IMR-90 (cell line): Measurements from ENCODE around the gene ADAMTS9. TPM values are rescaled to one million over a fixed set of nuclear protein-coding genes. Genes with fewer than 3 reads are reported as not detected.

ENCODE experiments used
- ATAC-seq: fragments of 200-7000 bp; cut with Tn5 transposase; 2 replicates; pipeline ENCODE4 v1.9.1; 2020; ENCODE audit warnings: low read depth, mild to moderate bottlenecking, moderate library complexity
- BruUV-seq: library from RNA; stranded (reverse); fragments of 400-500 nt; replicated peaks from 2 replicates; lab custom pipeline; 2021; lab: Mats Ljungman, UMichigan
- CTCF ChIA-PET: fragments of 300-600 bp; formaldehyde crosslinking; extraction: SDS; loops from one replicate; lab custom pipeline; 2021; ENCODE audit warnings: antibody characterized with exemption; lab: Yijun Ruan, JAX
- POLR2A ChIA-PET: fragments of 300-600 bp; sonication (Branson Sonifier 250); formaldehyde crosslinking; loops from one replicate; lab custom pipeline; 2022; ENCODE audit warnings: antibody characterized with exemption; ENCODE audit not compliant: unreplicated experiment; lab: Charles Lee
- DNase-seq: peaks from one replicate; pipeline ENCODE4 v3.0.0; 2013
- H2AFZ ChIP-seq: replicated peaks from 2 replicates; pipeline ENCODE3; 2013; ENCODE audit warnings: low read length, mild to moderate bottlenecking; ENCODE audit not compliant: poor library complexity
- H2AK5ac ChIP-seq: 2 replicates; pipeline ENCODE4 v1.6.1; 2013; ENCODE audit warnings: low read depth, low read length, inconsistent platforms
- H2AK9ac ChIP-seq: replicated peaks from 2 replicates; pipeline ENCODE3; 2013; ENCODE audit warnings: mild to moderate bottlenecking, low read depth, low read length, moderate library complexity; ENCODE audit not compliant: poor library complexity
- H2BK120ac ChIP-seq: 2 replicates; pipeline ENCODE4 v1.6.1; 2013; ENCODE audit warnings: low read depth, low read length, inconsistent platforms
- H2BK15ac ChIP-seq: 3 replicates; pipeline ENCODE4 v1.6.1; 2013; ENCODE audit warnings: low read depth, low read length, inconsistent platforms
- H2BK20ac ChIP-seq: 2 replicates; pipeline ENCODE4 v1.6.1; 2013; ENCODE audit warnings: low read depth, mild to moderate bottlenecking, inconsistent platforms, low read length, moderate library complexity
- H2BK5ac ChIP-seq: 2 replicates; pipeline ENCODE4 v1.6.1; 2013; ENCODE audit warnings: mild to moderate bottlenecking, low read depth, low read length, inconsistent platforms; ENCODE audit not compliant: poor library complexity, severe bottlenecking
- H3K14ac ChIP-seq: replicated peaks from 2 replicates; pipeline ENCODE4 v1.6.1; 2013; ENCODE audit warnings: low read depth, low read length, inconsistent platforms
- H3K18ac ChIP-seq: 2 replicates; pipeline ENCODE4 v1.6.1; 2013; ENCODE audit warnings: low read depth, low read length, control low read depth
- H3K23ac ChIP-seq: 2 replicates; pipeline ENCODE4 v1.6.1; 2013; ENCODE audit warnings: low read depth, low read length, inconsistent platforms
- H3K27ac ChIP-seq: 2 replicates; pipeline ENCODE4 v1.5.1; 2013; ENCODE audit warnings: mild to moderate bottlenecking, control low read depth, low read length; ENCODE audit not compliant: insufficient read depth
- H3K27me3 ChIP-seq: 2 replicates; pipeline ENCODE4 v1.6.1; 2013; ENCODE audit warnings: low read length; ENCODE audit not compliant: control insufficient read depth, insufficient read depth
- H3K36me3 ChIP-seq: 2 replicates; pipeline ENCODE4 v1.6.1; 2013; ENCODE audit warnings: low read length, mixed read lengths; ENCODE audit not compliant: control insufficient read depth, insufficient read depth
- H3K4ac ChIP-seq: 2 replicates; pipeline ENCODE4 v1.6.1; 2013; ENCODE audit warnings: low read depth, low read length, inconsistent platforms
- H3K4me1 ChIP-seq: 2 replicates; pipeline ENCODE4 v1.6.1; 2013; ENCODE audit warnings: low read length, mixed read lengths; ENCODE audit not compliant: control insufficient read depth, insufficient read depth
- H3K4me2 ChIP-seq: 2 replicates; pipeline ENCODE4 v1.6.1; 2013; ENCODE audit warnings: low read depth, mild to moderate bottlenecking, control low read depth, low read length, moderate library complexity
- H3K4me3 ChIP-seq: 2 replicates; pipeline ENCODE4 v1.5.1; 2013; ENCODE audit warnings: low read depth, mild to moderate bottlenecking, control low read depth, low read length, moderate library complexity; ENCODE audit not compliant: insufficient read depth
- H3K56ac ChIP-seq: 2 replicates; pipeline ENCODE4 v1.6.1; 2013; ENCODE audit warnings: low read length, inconsistent platforms; ENCODE audit not compliant: insufficient read depth; ENCODE audit errors: extremely low read depth
- H3K79me1 ChIP-seq, 2 experiments: 2 replicates each; pipeline ENCODE4 v1.6.1; 2013; ENCODE audit warnings: low read length in 2 of 2, inconsistent platforms in 1 of 2, low read depth in 1 of 2
- H3K9ac ChIP-seq: 2 replicates; pipeline ENCODE4 v1.6.1; 2013; ENCODE audit warnings: low read depth, low read length, control low read depth
- H3K9me1 ChIP-seq: 2 replicates; pipeline ENCODE4 v1.6.1; 2013; ENCODE audit warnings: low read length, inconsistent platforms; ENCODE audit not compliant: insufficient read depth
- H3K9me3 ChIP-seq: 2 replicates; pipeline ENCODE4 v1.6.1; 2013; ENCODE audit warnings: low read length; ENCODE audit not compliant: control insufficient read depth, insufficient read depth
- H4K20me1 ChIP-seq: 2 replicates; pipeline ENCODE4 v1.6.1; 2013; ENCODE audit warnings: low read length, inconsistent platforms; ENCODE audit not compliant: insufficient read depth
- H4K5ac ChIP-seq: 2 replicates; pipeline ENCODE4 v1.6.1; 2013; ENCODE audit warnings: mild to moderate bottlenecking, low read depth, low read length, control low read depth
- H4K8ac ChIP-seq, 2 experiments: 2 replicates each; pipeline ENCODE4 v1.6.1; 2013; ENCODE audit warnings: low read depth in 2 of 2, low read length in 2 of 2, control low read depth in 1 of 2, inconsistent platforms in 1 of 2
- H4K91ac ChIP-seq: 2 replicates; pipeline ENCODE4 v1.6.1; 2013; ENCODE audit warnings: low read depth, low read length, inconsistent platforms; ENCODE audit not compliant: insufficient read depth
- FOS ChIP-seq: fragments of 150-350 bp; IDR thresholded peaks from 2 replicates; pipeline ENCODE4 v1.6.1; 2016; ENCODE audit warnings: low read depth, low read length
- POLR2A ChIP-seq: IDR thresholded peaks from 2 replicates; pipeline ENCODE4 v1.6.1; 2012; ENCODE audit warnings: mild to moderate bottlenecking, low read depth, low read length
- SMC3 ChIP-seq: fragments of 150-350 bp; IDR thresholded peaks from 2 replicates; pipeline ENCODE4 v1.6.1; 2016; ENCODE audit warnings: low read depth, mild to moderate bottlenecking, antibody characterized with exemption, low read length, moderate library complexity
- WGBS, 2 experiments: methylation state at CpG; one replicate each; pipeline versions ENCODE4 v1.1.5 to v1.1.7; 2013; ENCODE audit warnings: missing lambda C conversion rate in 2 of 2; ENCODE audit not compliant: insufficient read length in 1 of 2; ENCODE audit errors: extremely low coverage in 2 of 2; 5-methylcytosine and 5-hydroxymethylcytosine counted together
- dilution Hi-C: fragments of 300-500 bp; cut with HindIII; formaldehyde crosslinking; loops from one replicate; pipeline ENCODE4 v1.14.3; 2018; ENCODE audit warnings: low sequenced_read_pairs; ENCODE audit not compliant: unreplicated experiment
- in situ Hi-C: fragments of 300-500 bp; cut with MboI; formaldehyde crosslinking; loops from 3 replicates; pipeline ENCODE4 v1.14.3; 2019; ENCODE audit warnings: low sequenced_read_pairs, inconsistent platforms, mixed read lengths
- intact Hi-C: fragments of 100-400 bp; cut with micrococcal nuclease; formaldehyde crosslinking; loops from 2 replicates; pipeline ENCODE4 v1.10.0; 2022
- polyA plus RNA-seq, 3 experiments: library from polyadenylated mRNA; depleted of rRNA; stranded (reverse); fragments of >200 nt; gene quantifications; 2 replicates each; pipeline ENCODE4 v1.2.3, GENCODE V29; 2012; ENCODE audit warnings: low replicate concordance in 1 of 3
- total RNA-seq: library from RNA; depleted of rRNA; stranded (reverse); fragments of >200 nt; gene quantifications from 2 replicates; pipeline ENCODE4 v1.2.3, GENCODE V29; 2012

The ADAMTS9 gene
- total and polyA plus RNA-seq, 2 of the 4 experiments (the other 2 are of a cell fraction) = 0.55 to 1.1 TPM

GRCh38 chr3:64612916-64613526, 74.8 kb downstream of the ADAMTS9 start:
- Histone ChIP-seq H2BK15ac (no peak overlapping the region), H3K4ac (no peak overlapping the region), H3K9ac (no peak overlapping the region), H4K8ac (no peak overlapping the region), H2BK120ac (no peak overlapping the region), H3K79me1 (no peaks in the 10 kb centered on the region), H2AK9ac (no peak overlapping the region), H3K9me1 (no peaks in the 10 kb centered on the region; the same call in 1 of the 2 replicates), H2AK5ac (no peak overlapping the region), H2BK20ac (no peak overlapping the region), H3K23ac (no peak overlapping the region), H3K9me3 (no peaks in the 10 kb centered on the region), H3K4me2 (no peak overlapping the region), H3K14ac (no peak overlapping the region), H4K20me1 (no peaks in the 10 kb centered on the region; the same call in 1 of the 2 replicates), H3K18ac (no peak overlapping the region), H3K56ac (no peak overlapping the region), H4K5ac (no peak overlapping the region), H2AFZ (no peak overlapping the region), H3K36me3 (peaks cover 17% of the 10 kb centered on the region), H3K4me3 (no peak overlapping the region), H4K91ac (no peak overlapping the region), H3K27me3 (no peaks in the 10 kb centered on the region), H3K27ac (no peak overlapping the region), H3K4me1 (peaks cover 3% of the 10 kb centered on the region; the same call in 1 of the 2 replicates), H2BK5ac (no peak overlapping the region)
- no TSS peak for BruUV-seq
- in situ Hi-C loops (no loop called here), dilution Hi-C loops (no loop called here), intact Hi-C loops (no loop called here)
- 55% methylated on average over 4 of the region's 11 CpGs; no CpG with 5 or more reads in 1 of the 2 experiments for WGBS, 2 experiments
- DNase-seq = no peak
- ChIA-PET CTCF (no interaction called here), POLR2A (no interaction called here)
- no peak for TF ChIP-seq SMC3
- TF ChIP-seq POLR2A = no peak
- no peak for TF ChIP-seq FOS
- ATAC-seq = no peak
